K562 (cell line): ENCODE results near the gene KCNC3. TPM values are rescaled to one million over a fixed set of nuclear protein-coding genes. Genes with fewer than 3 reads are reported as not detected.

Source experiments
- COPS2 ChIP-seq: fragments of 450-650 bp; conservative IDR thresholded peaks from 2 replicates; pipeline ENCODE4 v1.6.1; 2016; ENCODE audit warnings: mild to moderate bottlenecking, moderate library complexity
- CREB1 ChIP-seq, 2 experiments: sonication (generic) in 1 of 2; formaldehyde crosslinking in 1 of 2; IDR thresholded peaks; 2 replicates each; pipeline versions ENCODE4 v1.6.1 to v1.8.0; 2012 to 2022; ENCODE audit warnings: inconsistent platforms in 1 of 2, mild to moderate bottlenecking in 1 of 2, missing genetic modification reagents in 1 of 2, moderate library complexity in 1 of 2
- HDAC2 ChIP-seq: fragments of 450-650 bp; IDR thresholded peaks from 2 replicates; pipeline ENCODE4 v1.6.1; 2016; ENCODE audit warnings: mild to moderate bottlenecking
- HMGN3 ChIP-seq: IDR thresholded peaks from 2 replicates; pipeline ENCODE4 v1.6.1; 2011; ENCODE audit warnings: borderline replicate concordance, low read depth, mild to moderate bottlenecking, mixed read lengths, low read length; ENCODE audit not compliant: insufficient read length; ENCODE audit errors: extremely low read depth
- KDM5B ChIP-seq: fragments of 200-600 bp; sonication (generic); IDR thresholded peaks from 2 replicates; pipeline ENCODE4 v1.6.1; 2012; ENCODE audit warnings: low read depth, mild to moderate bottlenecking, moderate library complexity, low read length, control low read depth, inconsistent platforms; ENCODE audit not compliant: insufficient replicate concordance
- LEF1 ChIP-seq: fragments of 450-650 bp; IDR thresholded peaks from 2 replicates; pipeline ENCODE4 v1.6.1; 2016; ENCODE audit warnings: mild to moderate bottlenecking
- NR2C1 ChIP-seq, 2 experiments: fragments of 450-650 bp; IDR thresholded peaks; 2 replicates each; pipeline ENCODE4 v1.6.1; 2017; ENCODE audit warnings: mild to moderate bottlenecking in 2 of 2, antibody characterized with exemption in 1 of 2, inconsistent platforms in 1 of 2, missing compliant biosample characterization in 1 of 2, missing genetic modification characterization in 1 of 2
- SAFB ChIP-seq: fragments of 200-400 bp; formaldehyde crosslinking; IDR thresholded peaks from 2 replicates; pipeline ENCODE4 v1.6.1; 2017; ENCODE audit warnings: low read depth, low read length, borderline replicate concordance
- SMARCA4 ChIP-seq: fragments of 450-650 bp; IDR thresholded peaks from 2 replicates; pipeline ENCODE4 v1.6.1; 2016
- SOX6 ChIP-seq: fragments of 450-650 bp; IDR thresholded peaks from 2 replicates; pipeline ENCODE4 v1.6.1; 2014; ENCODE audit warnings: mild to moderate bottlenecking
- STAT5B ChIP-seq: fragments of 250-450 bp; sonication (Bioruptor Pico); IDR thresholded peaks from 2 replicates; pipeline ENCODE4 v1.8.0; 2021; ENCODE audit warnings: mild to moderate bottlenecking, inconsistent platforms
- TAL1 ChIP-seq: fragments of 450-650 bp; IDR thresholded peaks from 2 replicates; pipeline ENCODE4 v1.6.1; 2016; ENCODE audit warnings: mild to moderate bottlenecking
- TSHZ1 ChIP-seq: fragments of 250-450 bp; sonication (Bioruptor Pico); IDR thresholded peaks from 2 replicates; pipeline ENCODE4 v1.4.0; 2020; ENCODE audit warnings: mild to moderate bottlenecking, moderate library complexity
- ZKSCAN1 ChIP-seq: fragments of 150-350 bp; IDR thresholded peaks from 2 replicates; pipeline ENCODE4 v1.6.1; 2016; ENCODE audit warnings: low read depth, low read length
- ZNF224 ChIP-seq: sonication (generic); formaldehyde crosslinking; IDR thresholded peaks from 2 replicates; pipeline ENCODE4 v1.8.0; 2022; ENCODE audit warnings: mild to moderate bottlenecking, missing genetic modification reagents
- ZNF316 ChIP-seq: fragments of 450-650 bp; IDR thresholded peaks from 2 replicates; pipeline ENCODE4 v1.6.1; 2016
- polyA plus RNA-seq, 8 experiments: library from polyadenylated mRNA; depleted of rRNA in 4 of 8; stranded (reverse) in 5 of 8; unstranded in 3 of 8; fragments of >200 nt; fragmentation: Nextera tagmentation in 2 of 8; fragmentation: Illumina TruSeq in 1 of 8; extraction: Ambion mirVana in 2 of 8; extraction: Trizol in 1 of 8; gene quantifications; 2 replicates each; pipeline versions ENCODE4 v1.2.1 to v1.2.3, GENCODE V29; 2011 to 2014; ENCODE audit warnings: inconsistent platforms in 1 of 8, missing spikeins in 1 of 8
- total RNA-seq, 7 experiments: library from RNA; depleted of rRNA in 6 of 7; stranded (reverse); fragments of >200 nt in 6 of 7; fragmentation: Illumina TruSeq in 2 of 7; extraction: Trizol in 2 of 7; gene quantifications; 2 replicates each; pipeline versions ENCODE4 v1.2.1 to v1.2.3, GENCODE V29; 2011 to 2021; ENCODE audit warnings: low replicate concordance in 1 of 7
- TF ChIP-seq, protein P1 (sequence below): fragments of 450-650 bp; formaldehyde crosslinking; IDR thresholded peaks from 2 replicates; pipeline ENCODE4 v1.4.0; 2022; ENCODE audit warnings: missing genetic modification characterization
- TF ChIP-seq, protein P2 (sequence below): fragments of 150-350 bp; conservative IDR thresholded peaks from 2 replicates; pipeline ENCODE4 v1.6.1; 2014; ENCODE audit warnings: low read length
- TF ChIP-seq, protein P3 (sequence below): fragments of 450-650 bp; IDR thresholded peaks from 2 replicates; pipeline ENCODE4 v1.6.1; 2016

KCNC3 gene
- total and polyA plus RNA-seq, 9 of the 15 experiments (the other 6 are each of a cell fraction or from before 2014, with no cell fraction given), result 0.03 to 26.2 (median 2.0) TPM

GRCh38 chr19:50357178-50358100 is 28.3 kb upstream of the KCNC3 start (continued):
- no peak for TF ChIP-seq STAT5B (CRISPR knock-in tag)
- peak; percentile 64 for TF ChIP-seq HDAC2
- TF ChIP-seq COPS2, result no peak
- 0 out of 2 replicates have a peak, but pooled peaks have one; percentile 12 for TF ChIP-seq ZNF224 (CRISPR knock-in tag)
- TF ChIP-seq, protein P1, sequence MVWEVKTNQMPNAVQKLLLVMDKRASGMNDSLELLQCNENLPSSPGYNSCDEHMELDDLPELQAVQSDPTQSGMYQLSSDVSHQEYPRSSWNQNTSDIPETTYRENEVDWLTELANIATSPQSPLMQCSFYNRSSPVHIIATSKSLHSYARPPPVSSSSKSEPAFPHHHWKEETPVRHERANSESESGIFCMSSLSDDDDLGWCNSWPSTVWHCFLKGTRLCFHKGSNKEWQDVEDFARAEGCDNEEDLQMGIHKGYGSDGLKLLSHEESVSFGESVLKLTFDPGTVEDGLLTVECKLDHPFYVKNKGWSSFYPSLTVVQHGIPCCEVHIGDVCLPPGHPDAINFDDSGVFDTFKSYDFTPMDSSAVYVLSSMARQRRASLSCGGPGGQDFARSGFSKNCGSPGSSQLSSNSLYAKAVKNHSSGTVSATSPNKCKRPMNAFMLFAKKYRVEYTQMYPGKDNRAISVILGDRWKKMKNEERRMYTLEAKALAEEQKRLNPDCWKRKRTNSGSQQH (CRISPR knock-in tag), result no peak
- peak; percentile 52 for TF ChIP-seq HMGN3
- TF ChIP-seq TSHZ1 (CRISPR knock-in tag), result no peak
- TF ChIP-seq SMARCA4, result 0 out of 2 replicates have a peak, but pooled peaks have one; percentile 30
- no peak; the same call in 1 of the 2 replicates for TF ChIP-seq NR2C1 (IDR thresholded peaks at IDR 0.05)
- TF ChIP-seq NR2C1 (tag; IDR thresholded peaks at IDR 0.05), result 0 out of 2 replicates have a peak, but pooled peaks have one; percentile 8
- TF ChIP-seq ZKSCAN1, result peak; percentile 9; the same call in 1 of the 2 replicates
- no peak for TF ChIP-seq TAL1
- peak; percentile 36 for TF ChIP-seq ZNF316
- TF ChIP-seq, protein P2, sequence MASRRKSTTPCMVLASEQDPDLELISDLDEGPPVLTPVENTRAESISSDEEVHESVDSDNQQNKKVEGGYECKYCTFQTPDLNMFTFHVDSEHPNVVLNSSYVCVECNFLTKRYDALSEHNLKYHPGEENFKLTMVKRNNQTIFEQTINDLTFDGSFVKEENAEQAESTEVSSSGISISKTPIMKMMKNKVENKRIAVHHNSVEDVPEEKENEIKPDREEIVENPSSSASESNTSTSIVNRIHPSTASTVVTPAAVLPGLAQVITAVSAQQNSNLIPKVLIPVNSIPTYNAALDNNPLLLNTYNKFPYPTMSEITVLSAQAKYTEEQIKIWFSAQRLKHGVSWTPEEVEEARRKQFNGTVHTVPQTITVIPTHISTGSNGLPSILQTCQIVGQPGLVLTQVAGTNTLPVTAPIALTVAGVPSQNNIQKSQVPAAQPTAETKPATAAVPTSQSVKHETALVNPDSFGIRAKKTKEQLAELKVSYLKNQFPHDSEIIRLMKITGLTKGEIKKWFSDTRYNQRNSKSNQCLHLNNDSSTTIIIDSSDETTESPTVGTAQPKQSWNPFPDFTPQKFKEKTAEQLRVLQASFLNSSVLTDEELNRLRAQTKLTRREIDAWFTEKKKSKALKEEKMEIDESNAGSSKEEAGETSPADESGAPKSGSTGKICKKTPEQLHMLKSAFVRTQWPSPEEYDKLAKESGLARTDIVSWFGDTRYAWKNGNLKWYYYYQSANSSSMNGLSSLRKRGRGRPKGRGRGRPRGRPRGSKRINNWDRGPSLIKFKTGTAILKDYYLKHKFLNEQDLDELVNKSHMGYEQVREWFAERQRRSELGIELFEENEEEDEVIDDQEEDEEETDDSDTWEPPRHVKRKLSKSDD, result 0 out of 2 replicates have a peak, but pooled peaks have one; percentile 60
- no peak for TF ChIP-seq KDM5B
- TF ChIP-seq LEF1, result no peak
- TF ChIP-seq SOX6, result peak; percentile 33; the same call in 1 of the 2 replicates
- TF ChIP-seq CREB1 (IDR thresholded peaks at IDR 0.05), result peak; percentile 78
- TF ChIP-seq CREB1 (CRISPR knock-in tag; IDR thresholded peaks at IDR 0.05), result peak; percentile 77
- peak; percentile 87 for TF ChIP-seq SAFB
- TF ChIP-seq, protein P3, sequence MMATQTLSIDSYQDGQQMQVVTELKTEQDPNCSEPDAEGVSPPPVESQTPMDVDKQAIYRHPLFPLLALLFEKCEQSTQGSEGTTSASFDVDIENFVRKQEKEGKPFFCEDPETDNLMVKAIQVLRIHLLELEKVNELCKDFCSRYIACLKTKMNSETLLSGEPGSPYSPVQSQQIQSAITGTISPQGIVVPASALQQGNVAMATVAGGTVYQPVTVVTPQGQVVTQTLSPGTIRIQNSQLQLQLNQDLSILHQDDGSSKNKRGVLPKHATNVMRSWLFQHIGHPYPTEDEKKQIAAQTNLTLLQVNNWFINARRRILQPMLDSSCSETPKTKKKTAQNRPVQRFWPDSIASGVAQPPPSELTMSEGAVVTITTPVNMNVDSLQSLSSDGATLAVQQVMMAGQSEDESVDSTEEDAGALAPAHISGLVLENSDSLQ, result peak; percentile 69
